H1 (cell line): ENCODE results near the gene PDE6D. TPM values are rescaled to one million over a fixed set of nuclear protein-coding genes. Genes with fewer than 3 reads are reported as not detected.

Source experiments
- CTCF ChIA-PET: fragments of 300-600 bp; sonication (Branson Sonifier 250); formaldehyde crosslinking; loops from one replicate; lab custom pipeline; 2021; ENCODE audit not compliant: partially characterized antibody; lab: Charles Lee
- POLR2A ChIA-PET: fragments of 300-600 bp; sonication (Branson Sonifier 250); formaldehyde crosslinking; loops from one replicate; lab custom pipeline; 2021; ENCODE audit warnings: inconsistent platforms; ENCODE audit not compliant: partially characterized antibody; lab: Charles Lee
- DNase-seq, 2 experiments: peaks; one replicate each; pipeline versions ENCODE4 v3.0.0 to v3.0.0-alpha.2; 2010 to 2022; ENCODE audit warnings: low spot score in 2 of 2, low read depth in 1 of 2, mixed read lengths in 1 of 2
- FAIRE-seq: peaks from 2 replicates; lab custom pipeline; 2011; peaks lifted over from hg19 to GRCh38; lab: Jason Lieb, UNC
- H2AFZ ChIP-seq: 2 replicates; pipeline ENCODE4 v1.8.1; 2012; ENCODE audit warnings: low read length, inconsistent platforms
- H2AK5ac ChIP-seq: 2 replicates; pipeline ENCODE4 v1.6.1; 2013; ENCODE audit warnings: low read depth, low read length
- H2BK120ac ChIP-seq: replicated peaks from 2 replicates; pipeline ENCODE3; 2013; ENCODE audit warnings: low read depth, low read length, inconsistent platforms
- H2BK12ac ChIP-seq: 2 replicates; pipeline ENCODE4 v1.6.1; 2013; ENCODE audit warnings: low read depth, low read length
- H2BK15ac ChIP-seq: 2 replicates; pipeline ENCODE4 v1.6.1; 2013; ENCODE audit warnings: low read length
- H2BK20ac ChIP-seq: 2 replicates; pipeline ENCODE4 v1.6.1; 2013; ENCODE audit warnings: low read length
- H2BK5ac ChIP-seq: 2 replicates; pipeline ENCODE4 v1.6.1; 2013; ENCODE audit warnings: low read depth, low read length
- H3K14ac ChIP-seq: 2 replicates; pipeline ENCODE4 v1.6.1; 2013; ENCODE audit warnings: inconsistent platforms; ENCODE audit not compliant: insufficient read length
- H3K18ac ChIP-seq: 2 replicates; pipeline ENCODE4 v1.6.1; 2013; ENCODE audit warnings: low read length; ENCODE audit errors: extremely low read depth
- H3K23ac ChIP-seq: 2 replicates; pipeline ENCODE4 v1.6.1; 2013; ENCODE audit warnings: inconsistent platforms; ENCODE audit not compliant: insufficient read length
- H3K23me2 ChIP-seq: 2 replicates; pipeline ENCODE4 v1.6.1; 2013; ENCODE audit warnings: low read depth, low read length
- H3K27ac ChIP-seq: 2 replicates; pipeline ENCODE4 v1.6.1; 2011; ENCODE audit warnings: low read depth, low read length, inconsistent platforms
- H3K27me3 ChIP-seq, 4 experiments: replicated peaks in 1 of 4; 1 replicate in 1 of 4; 2 replicates in 3 of 4; pipeline versions ENCODE4 v1.6.1 to v1.8.1; 2011 to 2013; ENCODE audit warnings: low read length in 3 of 4, mild to moderate bottlenecking in 3 of 4, inconsistent platforms in 2 of 4, mixed read lengths in 2 of 4, moderate library complexity in 1 of 4; ENCODE audit not compliant: control insufficient read depth in 3 of 4, insufficient read depth in 3 of 4; ENCODE audit errors: extremely low read depth in 1 of 4
- H3K36me3 ChIP-seq, 4 experiments: 2 replicates each; pipeline versions ENCODE4 v1.6.1 to v1.8.1; 2011 to 2013; ENCODE audit warnings: mild to moderate bottlenecking in 4 of 4, low read length in 3 of 4, moderate library complexity in 2 of 4, control low read depth in 1 of 4, inconsistent platforms in 1 of 4; ENCODE audit not compliant: insufficient read depth in 4 of 4, control insufficient read depth in 2 of 4
- H3K4ac ChIP-seq: replicated peaks from 2 replicates; pipeline ENCODE3; 2013; ENCODE audit warnings: low read length, low read depth, mixed read lengths, inconsistent platforms; ENCODE audit not compliant: insufficient read length
- H3K4me1 ChIP-seq, 4 experiments: replicated peaks in 1 of 4; 1 replicate in 1 of 4; 2 replicates in 3 of 4; pipeline versions ENCODE4 v1.6.1 to v1.8.1; 2011 to 2013; ENCODE audit warnings: low read length in 3 of 4, inconsistent platforms in 2 of 4, mixed read lengths in 1 of 4; ENCODE audit not compliant: insufficient read depth in 4 of 4, control insufficient read depth in 3 of 4
- H3K4me2 ChIP-seq, 2 experiments: 2 replicates each; pipeline versions ENCODE4 v1.6.1 to v1.8.1; 2011 to 2013; ENCODE audit warnings: low read depth in 2 of 2, low read length in 2 of 2, control low read depth in 1 of 2, inconsistent platforms in 1 of 2, mild to moderate bottlenecking in 1 of 2; ENCODE audit not compliant: insufficient read depth in 1 of 2
- H3K4me3 ChIP-seq, 4 experiments: fragments of 200-600, 300-600 bp in 1 of 4; sonication (generic), shearing (Covaris generic), sonication (Bioruptor Twin) in 1 of 4; 2 replicates each; pipeline versions ENCODE4 v1.5.1 to v1.8.1; 2011 to 2016; ENCODE audit warnings: low read length in 4 of 4, low read depth in 3 of 4, control low read depth in 2 of 4, inconsistent platforms in 2 of 4, mild to moderate bottlenecking in 2 of 4, mixed read lengths in 1 of 4, moderate library complexity in 1 of 4; ENCODE audit not compliant: insufficient read depth in 2 of 4; ENCODE audit errors: extremely low read depth in 1 of 4
- H3K56ac ChIP-seq: replicated peaks from 2 replicates; pipeline ENCODE3; 2013; ENCODE audit warnings: low read depth, mild to moderate bottlenecking, mixed read lengths, low read length, inconsistent platforms; ENCODE audit not compliant: insufficient read length
- H3K79me1 ChIP-seq: 2 replicates; pipeline ENCODE4 v1.6.1; 2013; ENCODE audit warnings: low read depth, low read length, control low read depth
- H3K79me2 ChIP-seq, 2 experiments: 2 replicates each; pipeline versions ENCODE4 v1.6.1 to v1.8.1; 2012 to 2013; ENCODE audit warnings: low read length in 2 of 2, mild to moderate bottlenecking in 2 of 2, inconsistent platforms in 1 of 2; ENCODE audit not compliant: insufficient read depth in 2 of 2, control insufficient read depth in 1 of 2
- H3K9ac ChIP-seq, 4 experiments: replicated peaks in 1 of 4; 1 replicate in 1 of 4; 2 replicates in 3 of 4; pipeline versions ENCODE4 v1.6.1 to v1.8.1; 2011 to 2013; ENCODE audit warnings: low read depth in 3 of 4, low read length in 3 of 4, control low read depth in 2 of 4, mild to moderate bottlenecking in 2 of 4, moderate library complexity in 2 of 4, inconsistent platforms in 1 of 4; ENCODE audit errors: extremely low read depth in 1 of 4
- H3K9me3 ChIP-seq, 2 experiments: 2 replicates each; pipeline versions ENCODE4 v1.6.1 to v1.8.1; 2012 to 2013; ENCODE audit warnings: mild to moderate bottlenecking in 2 of 2, moderate library complexity in 2 of 2, control low read depth in 1 of 2, inconsistent platforms in 1 of 2, low read depth in 1 of 2, low read length in 1 of 2, mixed read lengths in 1 of 2; ENCODE audit not compliant: insufficient read depth in 2 of 2
- H4K20me1 ChIP-seq, 2 experiments: replicated peaks in 1 of 2; 2 replicates each; pipeline versions ENCODE3 to v1.8.1; 2011 to 2013; ENCODE audit warnings: inconsistent platforms in 2 of 2, low read length in 2 of 2, mild to moderate bottlenecking in 1 of 2; ENCODE audit not compliant: insufficient read depth in 2 of 2, control insufficient read depth in 1 of 2
- H4K5ac ChIP-seq: 2 replicates; pipeline ENCODE4 v1.6.1; 2013; ENCODE audit warnings: low read length, low read depth, mixed read lengths, inconsistent platforms; ENCODE audit not compliant: insufficient read length
- H4K8ac ChIP-seq: 2 replicates; pipeline ENCODE4 v1.8.0; 2013; ENCODE audit warnings: mild to moderate bottlenecking, moderate library complexity, low read length, inconsistent platforms; ENCODE audit not compliant: insufficient read depth; ENCODE audit errors: extremely low read depth
- H4K91ac ChIP-seq: replicated peaks from 2 replicates; pipeline ENCODE3; 2013; ENCODE audit warnings: low read length, mixed read lengths, inconsistent platforms; ENCODE audit not compliant: insufficient read length
- E2F6 ChIP-seq: IDR thresholded peaks from 2 replicates; pipeline ENCODE4 v1.6.1; 2012; ENCODE audit warnings: inconsistent platforms
- JUN ChIP-seq: IDR thresholded peaks from 2 replicates; pipeline ENCODE4 v1.6.1; 2011; ENCODE audit warnings: low read depth, mild to moderate bottlenecking, improper control_type of control experiment, low read length
- KDM5A ChIP-seq: fragments of 200-600 bp; IDR thresholded peaks from 2 replicates; pipeline ENCODE4 v1.7.1; 2012; ENCODE audit warnings: mild to moderate bottlenecking, low read length, inconsistent platforms, mixed read lengths
- RBBP5 ChIP-seq: IDR thresholded peaks from 2 replicates; pipeline ENCODE4 v1.7.1; 2012; ENCODE audit warnings: low read depth, mild to moderate bottlenecking, inconsistent platforms, low read length, moderate library complexity, borderline replicate concordance
- WGBS, 2 experiments: shearing (Covaris generic) in 1 of 2; methylation state at CpG; one replicate each; pipeline versions ENCODE4 v1.1.6 to v1.1.7; 2013 to 2015; ENCODE audit warnings: low lambda C conversion rate in 2 of 2, mixed read lengths in 2 of 2, inconsistent platforms in 1 of 2, low coverage in 1 of 2, missing lambda C conversion rate in 1 of 2; ENCODE audit not compliant: insufficient replicate concordance in 2 of 2, insufficient coverage in 1 of 2, insufficient read length in 1 of 2; ENCODE audit errors: extremely low coverage in 1 of 2, missing lambda C conversion rate in 1 of 2; 5-methylcytosine and 5-hydroxymethylcytosine counted together
- polyA plus RNA-seq, 7 experiments: library from polyadenylated mRNA; depleted of rRNA in 3 of 7; stranded (reverse) in 5 of 7; unstranded in 2 of 7; fragments of >200 nt in 5 of 7; fragments of 200-250 nt in 2 of 7; gene quantifications; 1 replicate in 5 of 7; 2 replicates in 1 of 7; 4 replicates in 1 of 7; pipeline versions ENCODE4 v1.2.1 to v1.2.3, GENCODE V29; 2011 to 2013; ENCODE audit warnings: missing spikeins in 2 of 7, mixed read lengths in 2 of 7
- total RNA-seq: library from RNA; stranded (reverse); fragmentation: NEBNext Ultra II Directional; extraction: Animal tissue kit (Norgen Biotek cat#: 25700); gene quantifications from 2 replicates; pipeline ENCODE4 v1.2.1, GENCODE V29; 2021

PDE6D gene
- total and polyA plus RNA-seq, 2 of the 8 experiments (the other 6 are each of a cell fraction or from before 2014, with no cell fraction given), result 33.7 to 63.9 TPM

DNA sequence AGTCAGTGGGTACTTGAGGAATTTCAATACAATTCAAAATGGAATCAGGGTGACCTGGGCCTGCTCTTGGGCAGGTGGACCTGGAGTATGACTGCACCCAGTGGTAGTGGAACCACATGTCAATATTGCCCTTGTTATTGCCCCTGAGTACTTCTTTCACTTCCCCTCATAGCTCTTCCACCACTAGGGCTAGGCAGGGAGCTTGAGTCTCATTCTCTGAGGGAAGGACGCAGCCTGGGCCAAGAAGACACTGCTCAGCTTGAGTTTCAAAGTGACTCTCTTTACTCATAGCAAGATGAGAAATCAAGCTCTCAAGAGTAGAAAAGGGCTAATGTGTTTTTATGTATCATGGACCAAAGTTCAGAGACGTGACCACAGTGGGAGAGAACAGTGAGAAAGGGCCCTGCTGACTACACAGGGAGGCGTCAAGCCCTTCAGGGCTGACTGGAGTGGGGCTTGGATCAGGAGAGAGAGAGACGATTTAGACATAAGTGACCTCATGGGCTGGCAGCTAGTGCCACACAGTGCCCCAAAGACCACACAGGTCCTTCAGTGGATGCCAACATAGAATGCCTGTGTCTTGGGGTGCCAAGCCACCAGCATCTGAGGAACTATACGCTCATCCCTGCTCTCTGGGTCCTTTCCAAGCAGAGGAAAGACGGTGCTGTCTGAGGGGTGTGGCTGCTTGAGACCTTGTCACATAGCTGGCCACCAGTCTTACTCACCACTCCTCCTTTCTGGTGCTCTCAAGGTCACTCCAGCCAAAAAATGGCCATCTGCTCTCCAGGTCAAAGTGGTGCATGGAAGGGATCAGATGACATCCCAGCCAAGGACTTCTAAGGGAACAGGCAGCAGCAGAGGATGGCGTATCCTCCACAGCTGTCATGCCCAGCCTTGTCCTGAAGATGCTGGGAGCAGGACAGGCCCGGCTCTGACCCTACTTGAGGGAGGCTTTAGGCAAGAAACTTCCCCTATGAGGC is 59.8 kb downstream of the PDE6D start:
- Histone ChIP-seq H4K91ac (peak overlapping the region; percentile 4), H3K4me3 (no peak overlapping the region), H2BK5ac (no peak overlapping the region), H3K23me2 (no peaks in the 10 kb centered on the region), H3K14ac (no peak overlapping the region), H4K5ac (no peak overlapping the region), H2BK12ac (no peak overlapping the region), H3K4me1 (peaks cover 0 to 7% (median 3%) of the 10 kb centered on the region in 4 experiments; a peak in 2 of 7 replicates), H3K79me2 (no peaks in the 10 kb centered on the region), H4K20me1 (no peaks in the 10 kb centered on the region), H3K56ac (no peak overlapping the region), H3K36me3 (no peaks in the 10 kb centered on the region), H2BK15ac (peak overlapping the region; percentile 88; the same call in 1 of the 2 replicates), H3K27me3 (no peaks in the 10 kb centered on the region), H3K4me2 (no peak overlapping the region), H3K27ac (no peak overlapping the region), H3K23ac (no peak overlapping the region), H3K9ac (no peak overlapping the region), H3K4ac (no peak overlapping the region), H3K79me1 (no peaks in the 10 kb centered on the region), H3K9me3 (no peaks in the 10 kb centered on the region), H2BK120ac (no peak overlapping the region), H3K18ac (no peak overlapping the region), H2BK20ac (no peak overlapping the region), H2AFZ (no peak overlapping the region), H4K8ac (0 out of 2 replicates have a peak overlapping the region, but pooled peaks have one; percentile 71), H2AK5ac (0 out of 2 replicates have a peak overlapping the region, but pooled peaks have one; percentile 10)
- 89% methylated on average over 8 of the region's 8 CpGs; no CpG with 5 or more reads in 1 of the 2 experiments for WGBS, 2 experiments
- no peak for FAIRE-seq
- CTCF ChIA-PET, result interaction anchor here (0.6 to 12.1 kb wide), 8 partner anchors 10 to 189 kb away, joined by 3 to 555 read pairs (median 4); no protein-coding TSS in a partner anchor
- POLR2A ChIA-PET, result interaction anchor here (0.6 to 22.8 kb wide), 8 partner anchors 9 to 112 kb away, joined by 3 to 1080 read pairs (median 4); partner anchors contain the start of gene PTMA
- no peak for DNase-seq
- TF ChIP-seq E2F6 (no peak), RBBP5 (no peak), KDM5A (no peak), JUN (no peak)
